ENCODE measurements around the gene SERPINF2. TPM values are rescaled to one million over a fixed set of nuclear protein-coding genes. Genes with fewer than 3 reads are reported as not detected.
"Not testable (repeated sequence)": the region's sequence is repeated elsewhere in the genome, so short reads cannot be mapped to it uniquely, and the experiment has no call there.

Gene SERPINF2
- total and polyA plus RNA-seq, 8 donors, result 2.6 to 32.6 (median 3.5) TPM

GRCh38 chr17:1764284-1764683 lies 21.6 kb downstream of the SERPINF2 start:
- no peak overlapping the region for H3K4me3 ChIP-seq
- H3K36me3 ChIP-seq, result no peaks in the 10 kb centered on the region
- no peaks in the 10 kb centered on the region for H3K27me3 ChIP-seq
- no peaks in the 10 kb centered on the region for H3K9me3 ChIP-seq
- DNase-seq, result peak in 3 of 4 donors; percentile 64 to 86 (median 78)
- H3K27ac ChIP-seq, result peak overlapping the region; percentile 66 to 83
- intact Hi-C loops (cut with DNase I), result no loop called here
- peaks cover 6 to 53% of the 10 kb centered on the region in 2 donors for H3K4me1 ChIP-seq
- ATAC-seq, result peak; percentile 64
- TF ChIP-seq CTCF (IDR thresholded peaks at IDR 0.05), result no peak

- ATAC-seq, result not testable (repeated sequence)
Measured at GRCh38 chr17:1764705-1765104, 22.0 kb downstream of the SERPINF2 start.

GRCh38 chr17:1765576-1765975 lies 22.9 kb downstream of the SERPINF2 start:
- H3K36me3 ChIP-seq, result no peaks in the 10 kb centered on the region
- ATAC-seq (no peak), DNase-seq (no peak)
- no peak overlapping the region for H3K4me3 ChIP-seq
- no peaks in the 10 kb centered on the region for H3K9me3 ChIP-seq
- intact Hi-C loops (cut with DNase I), result no loop called here
- H3K27me3 ChIP-seq, result no peaks in the 10 kb centered on the region
- H3K4me1 ChIP-seq, result peaks cover 6 to 54% of the 10 kb centered on the region in 2 donors
- no peak for TF ChIP-seq CTCF (IDR thresholded peaks at IDR 0.05)
- H3K27ac ChIP-seq, result no peak overlapping the region

More at GRCh38 chr17:1764705-1765104, 22.0 kb downstream of the SERPINF2 start:
- DNase-seq; H3K9me3 ChIP-seq; H3K36me3 ChIP-seq; H3K4me3 ChIP-seq; H3K27me3 ChIP-seq; intact Hi-C loops (cut with DNase I): not testable (repeated sequence)
- peaks cover 6 to 53% of the 10 kb centered on the region in 2 donors for H3K4me1 ChIP-seq
- H3K27ac ChIP-seq, result peak overlapping the region; percentile 66 to 83

- TF ChIP-seq CTCF (IDR thresholded peaks at IDR 0.05), result no peak
- Histone ChIP-seq H3K27ac (no peak overlapping the region), H3K36me3 (no peaks in the 10 kb centered on the region), H3K4me1 (peaks cover 6 to 64% of the 10 kb centered on the region in 2 donors), H3K27me3 (no peaks in the 10 kb centered on the region), H3K9me3 (no peaks in the 10 kb centered on the region), H3K4me3 (no peak overlapping the region)
- intact Hi-C loops (cut with DNase I), result no loop called here
- DNase-seq (no peak), ATAC-seq (no peak)
Measured at GRCh38 chr17:1766382-1767135, 23.9 kb downstream of the SERPINF2 start.

GRCh38 chr17:1767358-1767757 lies 24.7 kb downstream of the SERPINF2 start:
- no peak overlapping the region for H3K27ac ChIP-seq
- no peak for ATAC-seq
- H3K4me3 ChIP-seq, result no peak overlapping the region
- no peak for DNase-seq
- peaks cover 6 to 63% of the 10 kb centered on the region in 2 donors for H3K4me1 ChIP-seq
- intact Hi-C loops (cut with DNase I), result no loop called here
- H3K36me3 ChIP-seq, result no peaks in the 10 kb centered on the region
- no peaks in the 10 kb centered on the region for H3K27me3 ChIP-seq
- TF ChIP-seq CTCF (IDR thresholded peaks at IDR 0.05), result no peak
- H3K9me3 ChIP-seq, result no peaks in the 10 kb centered on the region
